H9 (cell line): ENCODE results near the gene MRPS33. TPM values are rescaled to one million over a fixed set of nuclear protein-coding genes. Genes with fewer than 3 reads are reported as not detected.

Source experiments
- DNase-seq: peaks from one replicate; pipeline ENCODE4 v3.0.0-alpha.2; 2017
- H2AFZ ChIP-seq: one replicate; pipeline ENCODE4 v1.6.1; 2013; ENCODE audit warnings: mild to moderate bottlenecking, low read length, control low read depth, moderate library complexity
- H2AK5ac ChIP-seq: 2 replicates; pipeline ENCODE4 v1.6.1; 2013; ENCODE audit warnings: low read length, control low read depth, mixed read lengths; ENCODE audit not compliant: insufficient read length
- H2BK120ac ChIP-seq: one replicate; pipeline ENCODE4 v1.6.1; 2013; ENCODE audit warnings: low read depth, mild to moderate bottlenecking, low read length, control low read depth, inconsistent platforms; ENCODE audit not compliant: poor library complexity, severe bottlenecking
- H2BK12ac ChIP-seq: 2 replicates; pipeline ENCODE4 v1.6.1; 2013; ENCODE audit warnings: low read length, control low read depth, mixed read lengths, low read depth; ENCODE audit not compliant: insufficient read length
- H2BK15ac ChIP-seq: 2 replicates; pipeline ENCODE4 v1.6.1; 2013; ENCODE audit warnings: low read depth, low read length, control low read depth
- H2BK20ac ChIP-seq: one replicate; pipeline ENCODE4 v1.6.1; 2013; ENCODE audit warnings: low read depth, mild to moderate bottlenecking, low read length, control low read depth, inconsistent platforms; ENCODE audit not compliant: poor library complexity, severe bottlenecking
- H2BK5ac ChIP-seq: 2 replicates; pipeline ENCODE4 v1.6.1; 2013; ENCODE audit warnings: low read length, control low read depth, mixed read lengths; ENCODE audit not compliant: insufficient read length
- H3K14ac ChIP-seq: 2 replicates; pipeline ENCODE4 v1.6.1; 2013; ENCODE audit warnings: low read length, control low read depth; ENCODE audit not compliant: insufficient read depth
- H3K18ac ChIP-seq: 2 replicates; pipeline ENCODE4 v1.6.1; 2013; ENCODE audit warnings: low read depth, mild to moderate bottlenecking, mixed read lengths, low read length, control low read depth; ENCODE audit not compliant: insufficient read length
- H3K23ac ChIP-seq: 2 replicates; pipeline ENCODE4 v1.6.1; 2013; ENCODE audit warnings: low read length, control low read depth, mixed read lengths, low read depth; ENCODE audit not compliant: insufficient read length
- H3K23me2 ChIP-seq: 2 replicates; pipeline ENCODE4 v1.6.1; 2013; ENCODE audit warnings: low read depth, mild to moderate bottlenecking, mixed read lengths, low read length, control low read depth; ENCODE audit not compliant: insufficient read length, poor library complexity, severe bottlenecking
- H3K27ac ChIP-seq: 2 replicates; pipeline ENCODE4 v1.5.1; 2013; ENCODE audit warnings: low read length, control low read depth, mixed read lengths, low read depth; ENCODE audit not compliant: insufficient read length
- H3K27me3 ChIP-seq: 2 replicates; pipeline ENCODE4 v1.6.1; 2013; ENCODE audit warnings: low read length, control low read depth, inconsistent platforms; ENCODE audit not compliant: insufficient read depth
- H3K4ac ChIP-seq: 2 replicates; pipeline ENCODE4 v1.6.1; 2013; ENCODE audit warnings: low read depth, mild to moderate bottlenecking, control low read depth, inconsistent platforms, low read length, moderate library complexity
- H3K4me1 ChIP-seq: 2 replicates; pipeline ENCODE4 v1.6.1; 2013; ENCODE audit warnings: low read length, control low read depth, inconsistent platforms; ENCODE audit not compliant: insufficient read depth
- H3K4me2 ChIP-seq: 2 replicates; pipeline ENCODE4 v1.6.1; 2013; ENCODE audit warnings: low read length, control low read depth, mixed read lengths; ENCODE audit not compliant: insufficient read length, insufficient read depth
- H3K56ac ChIP-seq: 2 replicates; pipeline ENCODE4 v1.6.1; 2013; ENCODE audit warnings: low read depth, mild to moderate bottlenecking, mixed read lengths, low read length, control low read depth; ENCODE audit not compliant: insufficient read length
- H3K79me1 ChIP-seq: 2 replicates; pipeline ENCODE4 v1.6.1; 2013; ENCODE audit warnings: low read depth, mild to moderate bottlenecking, moderate library complexity, low read length, control low read depth, inconsistent platforms; ENCODE audit not compliant: insufficient read depth, poor library complexity, severe bottlenecking
- H3K79me2 ChIP-seq: 2 replicates; pipeline ENCODE4 v1.6.1; 2013; ENCODE audit warnings: low read length, control low read depth, inconsistent platforms; ENCODE audit not compliant: insufficient read depth
- H3K9ac ChIP-seq: 2 replicates; pipeline ENCODE4 v1.6.1; 2013; ENCODE audit warnings: low read length, control low read depth, mixed read lengths; ENCODE audit not compliant: insufficient read length; ENCODE audit errors: extremely low read depth
- H3K9me3 ChIP-seq: one replicate; pipeline ENCODE4 v1.6.1; 2013; ENCODE audit warnings: low read depth, low read length, inconsistent platforms; ENCODE audit not compliant: control insufficient read depth
- H3T11ph ChIP-seq: one replicate; pipeline ENCODE4 v1.6.1; 2013; ENCODE audit warnings: mild to moderate bottlenecking, low read length, control low read depth, inconsistent platforms
- H4K20me1 ChIP-seq: one replicate; pipeline ENCODE4 v1.6.1; 2013; ENCODE audit not compliant: control insufficient read depth, insufficient read length, insufficient read depth
- H4K5ac ChIP-seq: 2 replicates; pipeline ENCODE4 v1.6.1; 2013; ENCODE audit warnings: low read depth, mild to moderate bottlenecking, mixed read lengths, low read length, control low read depth; ENCODE audit not compliant: insufficient read length
- H4K8ac ChIP-seq: replicated peaks from 2 replicates; pipeline ENCODE4 v1.6.1; 2013; ENCODE audit warnings: low read length, control low read depth, mixed read lengths, low read depth; ENCODE audit not compliant: insufficient read length
- H4K91ac ChIP-seq: 2 replicates; pipeline ENCODE4 v1.6.1; 2013; ENCODE audit warnings: low read depth, mild to moderate bottlenecking, moderate library complexity, mixed read lengths, low read length, control low read depth; ENCODE audit not compliant: insufficient read length
- H3K27ac Mint-ChIP-seq, 3 experiments: 2 replicates in 2 of 3; 3 replicates in 1 of 3; pipeline ENCODE4 v1.8.0; 2020 to 2021; ENCODE audit warnings: mixed read lengths in 3 of 3, mild to moderate bottlenecking in 1 of 3, moderate library complexity in 1 of 3
- H3K27me3 Mint-ChIP-seq: 2 replicates; pipeline ENCODE4 v1.8.0; 2021; ENCODE audit warnings: low read depth, mild to moderate bottlenecking, moderate library complexity, mixed read lengths
- H3K36me3 Mint-ChIP-seq, 3 experiments: 2 replicates in 2 of 3; 3 replicates in 1 of 3; pipeline ENCODE4 v1.8.0; 2020 to 2021; ENCODE audit warnings: low read depth in 3 of 3, mixed read lengths in 3 of 3; ENCODE audit not compliant: insufficient read depth in 1 of 3
- H3K4me1 Mint-ChIP-seq, 2 experiments: 2 replicates each; pipeline ENCODE4 v1.8.0; 2020; ENCODE audit warnings: mixed read lengths in 2 of 2
- H3K4me3 Mint-ChIP-seq, 2 experiments: 2 replicates in 1 of 2; 3 replicates in 1 of 2; pipeline ENCODE4 v1.8.0; 2020 to 2021; ENCODE audit warnings: mild to moderate bottlenecking in 2 of 2, mixed read lengths in 2 of 2, moderate library complexity in 1 of 2
- H3K9me3 Mint-ChIP-seq, 2 experiments: 2 replicates in 1 of 2; 3 replicates in 1 of 2; pipeline ENCODE4 v1.8.0; 2020; ENCODE audit warnings: mild to moderate bottlenecking in 2 of 2, mixed read lengths in 2 of 2, moderate library complexity in 1 of 2
- WGBS: extraction: QIAGEN DNeasy Blood & Tissue Kit; methylation state at CpG from one replicate; pipeline ENCODE4 v1.1.7; 2013; ENCODE audit warnings: missing lambda C conversion rate, low lambda C conversion rate, mixed read lengths; ENCODE audit not compliant: insufficient read length; ENCODE audit errors: extremely low coverage; 5-methylcytosine and 5-hydroxymethylcytosine counted together
- total RNA-seq: library from RNA; stranded (reverse); gene quantifications from 2 replicates; pipeline ENCODE4 v1.2.1, GENCODE V29; 2021
- TF ChIP-seq, protein P1 (sequence below): fragments of 200-600 bp; sonication (generic); conservative IDR thresholded peaks from 3 replicates; pipeline ENCODE4 v1.8.0; 2021; ENCODE audit warnings: antibody characterized with exemption, mild to moderate bottlenecking

The MRPS33 gene
- total RNA-seq, 1 experiment from 2014 or later = 64.2 TPM

DNA sequence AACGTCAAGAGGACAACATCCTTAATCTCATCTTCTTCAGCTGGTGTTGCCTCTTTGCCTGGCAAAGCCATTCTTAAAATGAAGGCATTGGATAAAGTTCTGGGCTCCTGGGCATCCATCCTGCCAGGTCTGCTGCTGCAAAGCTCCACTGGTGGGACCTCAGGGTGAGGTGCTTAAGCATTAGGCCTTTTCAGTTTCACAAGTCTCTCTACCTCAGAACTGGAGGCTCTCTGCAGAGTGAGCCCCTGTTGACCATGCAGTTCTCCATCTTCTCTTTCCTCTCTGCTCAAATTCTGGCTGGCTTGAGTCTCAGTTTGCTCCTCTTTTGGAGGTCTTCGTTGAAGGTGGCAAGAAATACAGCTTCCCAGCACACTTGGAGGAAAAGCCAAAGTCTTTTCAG lies 47.3 kb downstream of the MRPS33 start:
- Histone ChIP-seq H2BK12ac (no peak overlapping the region), H2BK5ac (no peak overlapping the region), H4K5ac (no peak overlapping the region), H3K27me3 (no peaks in the 10 kb centered on the region), H2BK120ac (no peak overlapping the region), H3K56ac (no peak overlapping the region), H3T11ph (no peak overlapping the region), H4K91ac (no peak overlapping the region), H2AK5ac (no peak overlapping the region), H4K8ac (no peak overlapping the region), H2BK15ac (no peak overlapping the region), H3K4ac (no peak overlapping the region), H3K14ac (no peak overlapping the region), H2BK20ac (no peak overlapping the region), H3K79me1 (no peaks in the 10 kb centered on the region), H3K9me3 (no peaks in the 10 kb centered on the region), H2AFZ (no peak overlapping the region), H3K23me2 (no peaks in the 10 kb centered on the region), H3K4me2 (no peak overlapping the region), H3K9ac (no peak overlapping the region), H4K20me1 (no peaks in the 10 kb centered on the region), H3K18ac (no peak overlapping the region), H3K79me2 (no peaks in the 10 kb centered on the region), H3K27ac (no peak overlapping the region), H3K23ac (no peak overlapping the region), H3K4me1 (no peaks in the 10 kb centered on the region)
- no peaks in the 10 kb centered on the region for H3K36me3 Mint-ChIP-seq
- TF ChIP-seq, protein P1, sequence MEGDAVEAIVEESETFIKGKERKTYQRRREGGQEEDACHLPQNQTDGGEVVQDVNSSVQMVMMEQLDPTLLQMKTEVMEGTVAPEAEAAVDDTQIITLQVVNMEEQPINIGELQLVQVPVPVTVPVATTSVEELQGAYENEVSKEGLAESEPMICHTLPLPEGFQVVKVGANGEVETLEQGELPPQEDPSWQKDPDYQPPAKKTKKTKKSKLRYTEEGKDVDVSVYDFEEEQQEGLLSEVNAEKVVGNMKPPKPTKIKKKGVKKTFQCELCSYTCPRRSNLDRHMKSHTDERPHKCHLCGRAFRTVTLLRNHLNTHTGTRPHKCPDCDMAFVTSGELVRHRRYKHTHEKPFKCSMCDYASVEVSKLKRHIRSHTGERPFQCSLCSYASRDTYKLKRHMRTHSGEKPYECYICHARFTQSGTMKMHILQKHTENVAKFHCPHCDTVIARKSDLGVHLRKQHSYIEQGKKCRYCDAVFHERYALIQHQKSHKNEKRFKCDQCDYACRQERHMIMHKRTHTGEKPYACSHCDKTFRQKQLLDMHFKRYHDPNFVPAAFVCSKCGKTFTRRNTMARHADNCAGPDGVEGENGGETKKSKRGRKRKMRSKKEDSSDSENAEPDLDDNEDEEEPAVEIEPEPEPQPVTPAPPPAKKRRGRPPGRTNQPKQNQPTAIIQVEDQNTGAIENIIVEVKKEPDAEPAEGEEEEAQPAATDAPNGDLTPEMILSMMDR = no peak
- no peak overlapping the region for H3K4me3 Mint-ChIP-seq
- H3K27ac Mint-ChIP-seq = no peak overlapping the region
- no peak for DNase-seq
- H3K4me1 Mint-ChIP-seq = no peaks in the 10 kb centered on the region
- no CpG with 5 or more reads among the region's 2 CpGs for WGBS
- H3K9me3 Mint-ChIP-seq = no peaks in the 10 kb centered on the region
- H3K27me3 Mint-ChIP-seq = no peaks in the 10 kb centered on the region
